CD4-positive, alpha-beta T cell (primary cell): ENCODE measurements around the gene TLR9. TPM values are rescaled to one million over a fixed set of nuclear protein-coding genes. Genes with fewer than 3 reads are reported as not detected.

ENCODE experiments used
- ATAC-seq: fragments of 200-7000 bp; cut with Tn5 transposase; one replicate; pipeline ENCODE4 v1.10.0; 2022; ENCODE audit warnings: mild to moderate bottlenecking; ENCODE audit not compliant: poor library complexity
- CTCF ChIA-PET: fragments of 350-600 bp; sonication (Branson Sonifier 250); formaldehyde crosslinking; loops from one replicate; lab custom pipeline; 2021; ENCODE audit warnings: antibody characterized with exemption, inconsistent platforms; lab: Charles Lee
- POLR2A ChIA-PET: fragments of 350-600 bp; sonication (Branson Sonifier 250); formaldehyde crosslinking; loops from one replicate; lab custom pipeline; 2021; ENCODE audit warnings: antibody characterized with exemption, inconsistent platforms; lab: Charles Lee
- DNase-seq, 14 experiments: peaks; one replicate each; pipeline ENCODE4 v3.0.0-alpha.2; 2013 to 2020; ENCODE audit warnings: mixed read lengths in 2 of 14
- H3K27ac ChIP-seq, 2 donors: one replicate each; pipeline versions ENCODE4 v1.5.1 to v1.7.0; 2013; ENCODE audit warnings: low read length in 2 of 2, low read depth in 1 of 2, mild to moderate bottlenecking in 1 of 2
- H3K27me3 ChIP-seq, 2 experiments: 1 replicate in 1 of 2; 2 replicates in 1 of 2; pipeline versions ENCODE4 v1.6.1 to v1.7.0; 2013; ENCODE audit warnings: low read length in 2 of 2, control low read depth in 1 of 2, mild to moderate bottlenecking in 1 of 2, moderate library complexity in 1 of 2; ENCODE audit not compliant: insufficient read depth in 2 of 2, control insufficient read depth in 1 of 2
- H3K36me3 ChIP-seq: one replicate; pipeline ENCODE4 v1.6.1; 2013; ENCODE audit warnings: low read length, control low read depth; ENCODE audit not compliant: insufficient read depth
- H3K4me1 ChIP-seq: one replicate; pipeline ENCODE4 v1.6.1; 2013; ENCODE audit warnings: low read length, control low read depth; ENCODE audit not compliant: insufficient read depth
- H3K4me3 ChIP-seq: one replicate; pipeline ENCODE4 v1.5.1; 2013; ENCODE audit warnings: mild to moderate bottlenecking, low read length, moderate library complexity
- H3K9me3 ChIP-seq, 2 experiments: 1 replicate in 1 of 2; 2 replicates in 1 of 2; pipeline versions ENCODE4 v1.6.1 to v1.7.0; 2013; ENCODE audit warnings: low read length in 2 of 2, mild to moderate bottlenecking in 2 of 2, control low read depth in 1 of 2, moderate library complexity in 1 of 2; ENCODE audit not compliant: control insufficient read depth in 1 of 2, insufficient read depth in 1 of 2
- H3K27ac Mint-ChIP-seq: one replicate; pipeline ENCODE4 v1.8.0; 2020; ENCODE audit warnings: mixed read lengths
- H3K27me3 Mint-ChIP-seq: one replicate; pipeline ENCODE4 v1.8.0; 2021; ENCODE audit warnings: mixed read lengths
- H3K36me3 Mint-ChIP-seq: one replicate; pipeline ENCODE4 v1.8.0; 2021; ENCODE audit warnings: low read depth, mixed read lengths
- H3K4me1 Mint-ChIP-seq: one replicate; pipeline ENCODE4 v1.8.0; 2021; ENCODE audit warnings: low read depth, mixed read lengths
- H3K4me3 Mint-ChIP-seq: one replicate; pipeline ENCODE4 v1.8.0; 2020; ENCODE audit warnings: mild to moderate bottlenecking, mixed read lengths
- H3K9me3 Mint-ChIP-seq: one replicate; pipeline ENCODE4 v1.8.0; 2020; ENCODE audit warnings: mixed read lengths
- intact Hi-C, 2 experiments: fragments of 100-400 bp; cut with DNase I in 1 of 2; cut with micrococcal nuclease in 1 of 2; formaldehyde crosslinking; loops; one replicate each; pipeline versions ENCODE4 v1.15.1 to v1.9.0; 2023 to 2025; cut with DNase I, micrococcal nuclease
- total RNA-seq, 174 experiments: library from RNA in 2 of 174; stranded (reverse) in 2 of 174; gene quantifications; one replicate each; pipeline ENCODE4 v1.2.3 and lab custom pipeline; 2021 to 2026
- TF ChIP-seq, protein P1 (sequence below): fragments of 200-600 bp; IDR thresholded peaks from one replicate; pipeline ENCODE4 v1.8.0; 2022; ENCODE audit warnings: antibody characterized with exemption, mild to moderate bottlenecking

The TLR9 gene
- total RNA-seq, 2 experiments from 2014 or later, result 0.08 to 0.17 TPM

- H3K36me3 ChIP-seq, result peaks cover 20% of the 10 kb centered on the region
- H3K27ac ChIP-seq, result peak overlapping the region; percentile 42 to 65
- H3K27ac Mint-ChIP-seq, result peak overlapping the region; percentile 92
- POLR2A ChIA-PET, result interaction anchor here (1.0 to 19.7 kb wide), 6 partner anchors 9 to 44 kb away, joined by 3 to 538 read pairs (median 6); partner anchors contain the start of genes GLYCTK, PPM1M and WDR82
- intact Hi-C loops, result no loop called here
- H3K4me1 Mint-ChIP-seq, result peaks cover 86% of the 10 kb centered on the region
- DNase-seq (peak in 5 of 14 experiments; percentile 2 to 72 (median 43)), ATAC-seq (no peak)
- H3K36me3 Mint-ChIP-seq, result peaks cover 42% of the 10 kb centered on the region
- no peak overlapping the region for H3K4me3 ChIP-seq
- no peaks in the 10 kb centered on the region for H3K27me3 ChIP-seq
- H3K4me1 ChIP-seq, result peaks cover 80% of the 10 kb centered on the region
- H3K9me3 Mint-ChIP-seq, result no peaks in the 10 kb centered on the region
- CTCF ChIA-PET, result interaction anchor here (0.7 to 3.3 kb wide), 9 partner anchors 9 to 261 kb away, joined by 3 to 15 read pairs (median 5); partner anchors contain the start of genes ACY1 and WDR82
- peak overlapping the region; percentile 70 for H3K4me3 Mint-ChIP-seq
- TF ChIP-seq, protein P1, sequence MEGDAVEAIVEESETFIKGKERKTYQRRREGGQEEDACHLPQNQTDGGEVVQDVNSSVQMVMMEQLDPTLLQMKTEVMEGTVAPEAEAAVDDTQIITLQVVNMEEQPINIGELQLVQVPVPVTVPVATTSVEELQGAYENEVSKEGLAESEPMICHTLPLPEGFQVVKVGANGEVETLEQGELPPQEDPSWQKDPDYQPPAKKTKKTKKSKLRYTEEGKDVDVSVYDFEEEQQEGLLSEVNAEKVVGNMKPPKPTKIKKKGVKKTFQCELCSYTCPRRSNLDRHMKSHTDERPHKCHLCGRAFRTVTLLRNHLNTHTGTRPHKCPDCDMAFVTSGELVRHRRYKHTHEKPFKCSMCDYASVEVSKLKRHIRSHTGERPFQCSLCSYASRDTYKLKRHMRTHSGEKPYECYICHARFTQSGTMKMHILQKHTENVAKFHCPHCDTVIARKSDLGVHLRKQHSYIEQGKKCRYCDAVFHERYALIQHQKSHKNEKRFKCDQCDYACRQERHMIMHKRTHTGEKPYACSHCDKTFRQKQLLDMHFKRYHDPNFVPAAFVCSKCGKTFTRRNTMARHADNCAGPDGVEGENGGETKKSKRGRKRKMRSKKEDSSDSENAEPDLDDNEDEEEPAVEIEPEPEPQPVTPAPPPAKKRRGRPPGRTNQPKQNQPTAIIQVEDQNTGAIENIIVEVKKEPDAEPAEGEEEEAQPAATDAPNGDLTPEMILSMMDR, result no peak
- no peaks in the 10 kb centered on the region for H3K27me3 Mint-ChIP-seq
- no peaks in the 10 kb centered on the region for H3K9me3 ChIP-seq
Measured at GRCh38 chr3:52243791-52244628, 18.6 kb upstream of the TLR9 start.

DNA sequence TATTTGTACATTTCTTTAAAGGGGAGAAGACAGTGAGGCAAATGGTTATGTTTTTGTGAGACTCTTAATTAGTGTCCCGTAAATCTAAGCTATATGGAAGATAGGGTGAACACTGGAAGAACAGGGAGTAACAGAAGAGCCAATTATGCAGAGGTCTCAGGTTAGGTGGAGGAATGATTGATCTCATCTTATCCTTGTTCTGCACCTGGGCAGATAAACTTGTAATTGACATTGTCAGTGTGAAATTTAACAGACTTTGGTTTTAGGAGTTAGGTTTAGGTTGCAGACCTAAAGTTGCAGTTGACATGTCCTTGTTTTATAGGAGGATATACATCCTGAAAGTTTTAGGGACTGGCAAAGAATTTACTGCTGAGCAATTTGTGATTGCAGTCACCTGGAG, 16.6 kb upstream of the TLR9 start:
- Histone ChIP-seq H3K4me1 (peaks cover 76% of the 10 kb centered on the region), H3K27ac (peak overlapping the region; percentile 34 to 37), H3K4me3 (no peak overlapping the region), H3K27me3 (no peaks in the 10 kb centered on the region), H3K9me3 (no peaks in the 10 kb centered on the region), H3K36me3 (peaks cover under 1% of the 10 kb centered on the region)
- ChIA-PET POLR2A (interaction anchor here (0.9 to 17.5 kb wide), 2 partner anchors 11 to 36 kb away, joined by 6 to 293 read pairs; partner anchors contain the start of genes PPM1M and WDR82), CTCF (interaction anchor here (0.8 to 3.3 kb wide), 3 partner anchors 10 to 97 kb away, joined by 5 to 15 read pairs (median 12); no protein-coding TSS in a partner anchor)
- intact Hi-C loops, result no loop called here
- peaks cover 83% of the 10 kb centered on the region for H3K4me1 Mint-ChIP-seq
- ATAC-seq (no peak), DNase-seq (no peak)
- peaks cover 28% of the 10 kb centered on the region for H3K36me3 Mint-ChIP-seq
- H3K27me3 Mint-ChIP-seq, result no peaks in the 10 kb centered on the region
- TF ChIP-seq, protein P1, result no peak
- H3K4me3 Mint-ChIP-seq, result peak overlapping the region; percentile 49
- H3K27ac Mint-ChIP-seq, result peak overlapping the region; percentile 99
- H3K9me3 Mint-ChIP-seq, result no peaks in the 10 kb centered on the region

GRCh38 chr3:52240886-52241370, 15.5 kb upstream of the TLR9 start:
- Mint-ChIP-seq H3K27me3 (no peaks in the 10 kb centered on the region), H3K27ac (peak overlapping the region; percentile 99), H3K36me3 (peaks cover 25% of the 10 kb centered on the region), H3K9me3 (no peaks in the 10 kb centered on the region), H3K4me1 (peaks cover 82% of the 10 kb centered on the region), H3K4me3 (peak overlapping the region; percentile 99)
- H3K4me3 ChIP-seq, result no peak overlapping the region
- H3K4me1 ChIP-seq, result peaks cover 76% of the 10 kb centered on the region
- ATAC-seq, result no peak
- intact Hi-C loops, result no loop called here
- H3K27me3 ChIP-seq, result no peaks in the 10 kb centered on the region
- POLR2A ChIA-PET, result interaction anchor here (0.7 to 17.5 kb wide), 12 partner anchors 12 to 245 kb away, joined by 3 to 293 read pairs (median 4); partner anchors contain the start of genes GLYCTK, PPM1M, RPL29 and WDR82
- peak overlapping the region; percentile 37 to 95 for H3K27ac ChIP-seq
- H3K9me3 ChIP-seq, result no peaks in the 10 kb centered on the region
- DNase-seq, result peak in 2 of 14 experiments; percentile 27 to 48
- TF ChIP-seq, protein P1, result no peak
- H3K36me3 ChIP-seq, result no peaks in the 10 kb centered on the region
- CTCF ChIA-PET, result interaction anchor here (0.6 to 2.8 kb wide), 10 partner anchors 9 to 77 kb away, joined by 3 to 16 read pairs (median 6); partner anchors contain the start of gene WDR82
